ENCODE measurements around the gene INTS11. TPM values are rescaled to one million over a fixed set of nuclear protein-coding genes. Genes with fewer than 3 reads are reported as not detected.

The INTS11 gene
- total and polyA plus RNA-seq, 5 donors from 2014 or later, result 66.2 to 138 (median 69.2) TPM

- Mint-ChIP-seq H3K9me3 (no peaks in the 10 kb centered on the region), H3K27ac (peak overlapping the region in 1 of 3 donors; percentile 59), H3K4me3 (peak overlapping the region in 3 of 4 donors; percentile 66 to 83 (median 77)), H3K27me3 (no peaks in the 10 kb centered on the region), H3K4me1 (peaks cover 0 to 37% (median 19%) of the 10 kb centered on the region in 4 donors), H3K36me3 (peaks cover 6% of the 10 kb centered on the region)
- peaks cover 41% of the 10 kb centered on the region for H3K4me1 ChIP-seq (ENCODE audit: control insufficient read depth, insufficient read depth, low read length, poor library complexity, severe bottlenecking)
- no peak overlapping the region for H3K4me3 ChIP-seq (ENCODE audit: low read depth, low read length)
- H3K9me3 ChIP-seq (ENCODE audit: control insufficient read depth in 2 of 2, low read length in 2 of 2), result no peaks in the 10 kb centered on the region
- no peak for DNase-seq
- no peaks in the 10 kb centered on the region for H3K27me3 ChIP-seq (ENCODE audit: control insufficient read depth, insufficient read depth, low read length)
- ATAC-seq (ENCODE audit: low read depth in 2 of 2), result no peak
- no peaks in the 10 kb centered on the region for H3K36me3 ChIP-seq (ENCODE audit: control insufficient read depth, insufficient read depth, low read length)
- H3K27ac ChIP-seq (ENCODE audit: insufficient read depth, low read length, poor library complexity, severe bottlenecking), result no peak overlapping the region
Measured at GRCh38 chr1:1274931-1275431, 49.5 kb downstream of the INTS11 start.

- H3K27ac Mint-ChIP-seq, result peak overlapping the region in 2 of 3 donors; percentile 59 to 86
- ATAC-seq (ENCODE audit: low read depth in 2 of 2) (no peak), DNase-seq (no peak)
- H3K27me3 Mint-ChIP-seq, result no peaks in the 10 kb centered on the region
- no peaks in the 10 kb centered on the region for H3K9me3 ChIP-seq (ENCODE audit: control insufficient read depth in 2 of 2, low read length in 2 of 2)
- H3K4me1 Mint-ChIP-seq, result peaks cover 0 to 43% (median 24%) of the 10 kb centered on the region in 4 donors
- H3K4me3 ChIP-seq (ENCODE audit: low read depth, low read length), result no peak overlapping the region
- H3K36me3 ChIP-seq (ENCODE audit: control insufficient read depth, insufficient read depth, low read length), result no peaks in the 10 kb centered on the region
- peak overlapping the region; percentile 66 to 83 (median 74) for H3K4me3 Mint-ChIP-seq
- peak overlapping the region; percentile 63 for H3K27ac ChIP-seq (ENCODE audit: insufficient read depth, low read length, poor library complexity, severe bottlenecking)
- H3K9me3 Mint-ChIP-seq, result no peaks in the 10 kb centered on the region
- H3K36me3 Mint-ChIP-seq, result peaks cover 10% of the 10 kb centered on the region
- H3K27me3 ChIP-seq (ENCODE audit: control insufficient read depth, insufficient read depth, low read length), result no peaks in the 10 kb centered on the region
- peaks cover 43% of the 10 kb centered on the region for H3K4me1 ChIP-seq (ENCODE audit: control insufficient read depth, insufficient read depth, low read length, poor library complexity, severe bottlenecking)
Measured at GRCh38 chr1:1274299-1274930, 50.0 kb downstream of the INTS11 start.

- peaks cover 0 to 47% (median 24%) of the 10 kb centered on the region in 4 donors for H3K4me1 Mint-ChIP-seq
- H3K9me3 ChIP-seq (ENCODE audit: control insufficient read depth in 2 of 2, low read length in 2 of 2), result no peaks in the 10 kb centered on the region
- peak within 1 kb of the TSS; percentile 88 to 94 (median 93) for H3K4me3 Mint-ChIP-seq
- peaks cover 10% of the 10 kb centered on the region for H3K36me3 Mint-ChIP-seq
- H3K4me1 ChIP-seq (ENCODE audit: control insufficient read depth, insufficient read depth, low read length, poor library complexity, severe bottlenecking), result peaks cover 43% of the 10 kb centered on the region
- peak within 1 kb of the TSS; percentile 53 for H3K4me3 ChIP-seq (ENCODE audit: low read depth, low read length)
- peak; percentile 97 for ATAC-seq (ENCODE audit: low read depth in 2 of 2)
- H3K27me3 Mint-ChIP-seq, result no peaks in the 10 kb centered on the region
- no peaks in the 10 kb centered on the region for H3K9me3 Mint-ChIP-seq
- DNase-seq, result peak; percentile 89 to 95 (median 91)
- H3K27me3 ChIP-seq (ENCODE audit: control insufficient read depth, insufficient read depth, low read length), result no peaks in the 10 kb centered on the region
- H3K27ac Mint-ChIP-seq, result peak within 1 kb of the TSS; percentile 84 to 93 (median 86)
- peak within 1 kb of the TSS; percentile 63 for H3K27ac ChIP-seq (ENCODE audit: insufficient read depth, low read length, poor library complexity, severe bottlenecking)
- no peaks in the 10 kb centered on the region for H3K36me3 ChIP-seq (ENCODE audit: control insufficient read depth, insufficient read depth, low read length)
Measured at GRCh38 chr1:1273512-1274298, 50.8 kb downstream of the INTS11 start, which contains the start of gene UBE2J2. TSS of gene UBE2J2 (minus strand) at chr1:1273854. CDS start at chr1:1267992, 5,862 bp downstream.

- Histone ChIP-seq H3K9me3 (ENCODE audit: control insufficient read depth in 2 of 2, low read length in 2 of 2) (no peaks in the 10 kb centered on the region), H3K4me1 (ENCODE audit: control insufficient read depth, insufficient read depth, low read length, poor library complexity, severe bottlenecking) (peaks cover 43% of the 10 kb centered on the region), H3K4me3 (ENCODE audit: low read depth, low read length) (peak overlapping the region; percentile 53), H3K27ac (ENCODE audit: insufficient read depth, low read length, poor library complexity, severe bottlenecking) (peak overlapping the region; percentile 63), H3K36me3 (ENCODE audit: control insufficient read depth, insufficient read depth, low read length) (no peaks in the 10 kb centered on the region), H3K27me3 (ENCODE audit: control insufficient read depth, insufficient read depth, low read length) (no peaks in the 10 kb centered on the region)
- Mint-ChIP-seq H3K36me3 (peaks cover 10% of the 10 kb centered on the region), H3K27ac (peak overlapping the region; percentile 9 to 93 (median 84)), H3K9me3 (no peaks in the 10 kb centered on the region), H3K4me1 (peaks cover 0 to 50% (median 24%) of the 10 kb centered on the region in 4 donors), H3K27me3 (no peaks in the 10 kb centered on the region), H3K4me3 (peak overlapping the region; percentile 88 to 94 (median 93))
- DNase-seq (no peak), ATAC-seq (ENCODE audit: low read depth in 2 of 2) (no peak)
Measured at GRCh38 chr1:1273209-1273511, 51.3 kb downstream of the INTS11 start.

GRCh38 chr1:1272341-1273208 lies 51.9 kb downstream of the INTS11 start:
- peaks cover 43% of the 10 kb centered on the region for H3K4me1 ChIP-seq (ENCODE audit: control insufficient read depth, insufficient read depth, low read length, poor library complexity, severe bottlenecking)
- no peak for ATAC-seq (ENCODE audit: low read depth in 2 of 2)
- peaks cover 10% of the 10 kb centered on the region for H3K36me3 Mint-ChIP-seq
- peak overlapping the region; percentile 88 to 94 (median 93) for H3K4me3 Mint-ChIP-seq
- peaks cover 2% of the 10 kb centered on the region for H3K36me3 ChIP-seq (ENCODE audit: control insufficient read depth, insufficient read depth, low read length)
- peak overlapping the region; percentile 9 to 93 (median 84) for H3K27ac Mint-ChIP-seq
- H3K27me3 Mint-ChIP-seq, result no peaks in the 10 kb centered on the region
- peaks cover 0 to 54% (median 24%) of the 10 kb centered on the region in 4 donors for H3K4me1 Mint-ChIP-seq
- H3K4me3 ChIP-seq (ENCODE audit: low read depth, low read length), result peak overlapping the region; percentile 53
- no peaks in the 10 kb centered on the region for H3K9me3 Mint-ChIP-seq
- peak overlapping the region; percentile 63 for H3K27ac ChIP-seq (ENCODE audit: insufficient read depth, low read length, poor library complexity, severe bottlenecking)
- peak in 1 of 3 donors; percentile 39 for DNase-seq
- no peaks in the 10 kb centered on the region for H3K27me3 ChIP-seq (ENCODE audit: control insufficient read depth, insufficient read depth, low read length)
- no peaks in the 10 kb centered on the region for H3K9me3 ChIP-seq (ENCODE audit: control insufficient read depth in 2 of 2, low read length in 2 of 2)

- no peaks in the 10 kb centered on the region for H3K9me3 ChIP-seq (ENCODE audit: control insufficient read depth in 2 of 2, low read length in 2 of 2)
- no peak for DNase-seq
- peaks cover 10% of the 10 kb centered on the region for H3K36me3 Mint-ChIP-seq
- H3K4me3 ChIP-seq (ENCODE audit: low read depth, low read length), result no peak overlapping the region
- no peaks in the 10 kb centered on the region for H3K27me3 ChIP-seq (ENCODE audit: control insufficient read depth, insufficient read depth, low read length)
- H3K36me3 ChIP-seq (ENCODE audit: control insufficient read depth, insufficient read depth, low read length), result peaks cover 9% of the 10 kb centered on the region
- peaks cover 0 to 53% (median 24%) of the 10 kb centered on the region in 4 donors for H3K4me1 Mint-ChIP-seq
- H3K4me3 Mint-ChIP-seq, result peak overlapping the region; percentile 78 to 94 (median 84)
- peak overlapping the region in 2 of 3 donors; percentile 31 to 88 for H3K27ac Mint-ChIP-seq
- H3K4me1 ChIP-seq (ENCODE audit: control insufficient read depth, insufficient read depth, low read length, poor library complexity, severe bottlenecking), result peaks cover 43% of the 10 kb centered on the region
- no peak for ATAC-seq (ENCODE audit: low read depth in 2 of 2)
- H3K27me3 Mint-ChIP-seq, result no peaks in the 10 kb centered on the region
- no peaks in the 10 kb centered on the region for H3K9me3 Mint-ChIP-seq
- H3K27ac ChIP-seq (ENCODE audit: insufficient read depth, low read length, poor library complexity, severe bottlenecking), result peak overlapping the region; percentile 14
Measured at GRCh38 chr1:1270813-1271212, 53.6 kb downstream of the INTS11 start.

GRCh38 chr1:1268284-1268682 lies 56.2 kb downstream of the INTS11 start:
- H3K4me1 ChIP-seq (ENCODE audit: control insufficient read depth, insufficient read depth, low read length, poor library complexity, severe bottlenecking), result peaks cover 34% of the 10 kb centered on the region
- Mint-ChIP-seq H3K4me1 (peaks cover 0 to 50% (median 24%) of the 10 kb centered on the region in 4 donors), H3K36me3 (peaks cover 10% of the 10 kb centered on the region), H3K27me3 (no peaks in the 10 kb centered on the region), H3K9me3 (no peaks in the 10 kb centered on the region), H3K27ac (no peak overlapping the region), H3K4me3 (peak overlapping the region in 1 of 4 donors; percentile 7)
- H3K36me3 ChIP-seq (ENCODE audit: control insufficient read depth, insufficient read depth, low read length), result peaks cover 23% of the 10 kb centered on the region
- no peak overlapping the region for H3K27ac ChIP-seq (ENCODE audit: insufficient read depth, low read length, poor library complexity, severe bottlenecking)
- H3K9me3 ChIP-seq (ENCODE audit: control insufficient read depth in 2 of 2, low read length in 2 of 2), result no peaks in the 10 kb centered on the region
- DNase-seq, result no peak
- no peak overlapping the region for H3K4me3 ChIP-seq (ENCODE audit: low read depth, low read length)
- H3K27me3 ChIP-seq (ENCODE audit: control insufficient read depth, insufficient read depth, low read length), result no peaks in the 10 kb centered on the region
- ATAC-seq (ENCODE audit: low read depth in 2 of 2), result no peak

Data from CD4-positive, CD25-positive, alpha-beta regulatory T cell (primary cell).